Testis (tissue), 2 donors: ENCODE data around the gene YEATS4.

Experiments used
- CTCF ChIP-seq, 3 experiments: fragments of 450-650 bp in 2 of 3; fragments of 200-600 bp in 1 of 3; sonication (generic) in 1 of 3; IDR thresholded peaks; one replicate each; pipeline ENCODE4 v1.5.1; 2016 to 2019; ENCODE audit warnings: antibody characterized with exemption in 3 of 3, mild to moderate bottlenecking in 2 of 3, moderate library complexity in 1 of 3
- POLR2A ChIP-seq: fragments of 450-650 bp; IDR thresholded peaks from one replicate; pipeline ENCODE4 v1.6.1; 2017; ENCODE audit warnings: antibody characterized with exemption, mild to moderate bottlenecking, moderate library complexity

DNA sequence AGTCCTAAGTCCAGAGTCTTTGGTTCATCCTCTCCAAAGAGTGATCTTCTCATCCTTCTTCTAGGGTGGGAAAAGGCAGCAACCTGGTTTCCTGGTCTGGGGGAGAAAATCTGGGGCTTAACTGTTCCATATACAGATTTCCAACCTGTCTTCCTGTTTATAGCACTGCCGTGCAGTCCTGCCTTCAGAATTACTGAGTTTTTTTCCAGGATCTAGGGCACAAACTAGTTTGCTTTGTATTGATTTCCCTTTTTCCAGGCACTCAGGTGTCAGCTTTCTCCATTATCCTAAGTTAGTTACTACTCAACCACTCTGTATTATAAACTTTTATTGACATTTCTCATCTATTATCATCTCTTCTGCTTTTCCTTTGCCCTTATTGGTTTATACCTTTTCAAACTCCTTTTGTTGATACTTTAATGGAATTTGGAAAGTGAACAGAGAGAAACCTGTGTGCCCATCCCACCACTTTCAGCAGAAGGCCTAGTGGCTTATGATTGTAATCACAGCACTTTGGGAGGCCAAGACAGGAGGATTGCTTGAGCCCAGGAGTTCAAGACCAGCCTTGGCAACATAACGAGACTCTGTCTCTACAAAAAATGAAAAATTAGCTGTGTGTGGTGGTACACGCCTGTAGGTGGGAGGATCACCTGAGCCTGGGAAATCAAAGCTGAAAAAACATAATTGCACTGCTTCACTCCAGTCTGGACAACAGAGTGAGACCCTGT, 15.5 kb upstream of the YEATS4 start:
- no peak for TF ChIP-seq CTCF (IDR thresholded peaks at IDR 0.05)
- no peak for TF ChIP-seq POLR2A
